ENCODE data around the gene RAB36. TPM values are rescaled to one million over a fixed set of nuclear protein-coding genes. Genes with fewer than 3 reads are reported as not detected.

RAB36 gene
- total RNA-seq, 1 experiment from 2014 or later: 1.4 TPM

GRCh38 chr22:23193882-23194281, 48.6 kb downstream of the RAB36 start:
- H3K9ac ChIP-seq (ENCODE audit: extremely low read depth, insufficient read length, low read length): no peak overlapping the region
- H3K23me2 ChIP-seq (ENCODE audit: insufficient read length, low read depth, low read length, poor library complexity, severe bottlenecking): no peaks in the 10 kb centered on the region
- no peaks in the 10 kb centered on the region for H3K9me3 ChIP-seq (ENCODE audit: control insufficient read depth, low read depth, low read length)
- no CpG with 5 or more reads among the region's 5 CpGs for WGBS (ENCODE audit: extremely low coverage, insufficient read length, low lambda C conversion rate)
- no peaks in the 10 kb centered on the region for H4K20me1 ChIP-seq (ENCODE audit: control insufficient read depth, insufficient read depth, insufficient read length)
- no peak overlapping the region; a peak in 1 of 7 replicates for H3K27ac Mint-ChIP-seq
- no peak overlapping the region for H3K18ac ChIP-seq (ENCODE audit: insufficient read length, low read depth, low read length)
- no peaks in the 10 kb centered on the region; the same call in 1 of the 2 replicates for H3K27me3 Mint-ChIP-seq (ENCODE audit: low read depth)
- DNase-seq: no peak
- no peak overlapping the region for H3K56ac ChIP-seq (ENCODE audit: insufficient read length, low read depth, low read length)
- peaks cover 19% of the 10 kb centered on the region for H3K79me1 ChIP-seq (ENCODE audit: insufficient read depth, low read depth, low read length, poor library complexity, severe bottlenecking)
- no peak overlapping the region for H4K91ac ChIP-seq (ENCODE audit: insufficient read length, low read depth, low read length)
- no peak overlapping the region for H3K23ac ChIP-seq (ENCODE audit: insufficient read length, low read depth, low read length)
- H3K4me3 Mint-ChIP-seq: no peak overlapping the region
- H2BK20ac ChIP-seq (ENCODE audit: low read depth, low read length, poor library complexity, severe bottlenecking): no peak overlapping the region
- H3K27me3 ChIP-seq (ENCODE audit: insufficient read depth, low read length): no peaks in the 10 kb centered on the region
- no peak overlapping the region for H3K4ac ChIP-seq (ENCODE audit: low read depth, low read length)
- peaks cover 53 to 56% of the 10 kb centered on the region in 2 experiments for H3K4me1 Mint-ChIP-seq
- no peak overlapping the region for H4K8ac ChIP-seq (replicated peaks; ENCODE audit: insufficient read length, low read depth, low read length)
- no peak for TF ChIP-seq CTCF (conservative IDR thresholded peaks at IDR 0.05)
- no peak overlapping the region for H3K14ac ChIP-seq (ENCODE audit: insufficient read depth, low read length)
- H2AK5ac ChIP-seq (ENCODE audit: insufficient read length, low read length): no peak overlapping the region
- no peak overlapping the region for H4K5ac ChIP-seq (ENCODE audit: insufficient read length, low read depth, low read length)
- peaks cover 8 to 27% (median 13%) of the 10 kb centered on the region in 3 experiments; a peak in 6 of 7 replicates for H3K36me3 Mint-ChIP-seq (ENCODE audit: insufficient read depth in 1 of 3, low read depth in 3 of 3)
- no peak overlapping the region for H2AFZ ChIP-seq (ENCODE audit: low read length)
- H2BK12ac ChIP-seq (ENCODE audit: insufficient read length, low read depth, low read length): no peak overlapping the region
- no peak overlapping the region for H2BK5ac ChIP-seq (ENCODE audit: insufficient read length, low read length)
- peaks cover 49% of the 10 kb centered on the region; the same call in 1 of the 2 replicates for H3K79me2 ChIP-seq (ENCODE audit: insufficient read depth, low read length)
- H3K4me1 ChIP-seq (ENCODE audit: insufficient read depth, low read length): peaks cover 6% of the 10 kb centered on the region; the same call in 1 of the 2 replicates
- H3K9me3 Mint-ChIP-seq: no peaks in the 10 kb centered on the region
- no peak overlapping the region for H2BK120ac ChIP-seq (ENCODE audit: low read depth, low read length, poor library complexity, severe bottlenecking)
- no peak overlapping the region for H3K27ac ChIP-seq (ENCODE audit: insufficient read length, low read depth, low read length)
- H3K4me2 ChIP-seq (ENCODE audit: insufficient read depth, insufficient read length, low read length): no peak overlapping the region
- no peak overlapping the region for H3T11ph ChIP-seq (ENCODE audit: low read length)
- no peak overlapping the region for H2BK15ac ChIP-seq (ENCODE audit: low read depth, low read length)
